ENCODE data around the gene SMAD9.

The SMAD9 gene

DNA sequence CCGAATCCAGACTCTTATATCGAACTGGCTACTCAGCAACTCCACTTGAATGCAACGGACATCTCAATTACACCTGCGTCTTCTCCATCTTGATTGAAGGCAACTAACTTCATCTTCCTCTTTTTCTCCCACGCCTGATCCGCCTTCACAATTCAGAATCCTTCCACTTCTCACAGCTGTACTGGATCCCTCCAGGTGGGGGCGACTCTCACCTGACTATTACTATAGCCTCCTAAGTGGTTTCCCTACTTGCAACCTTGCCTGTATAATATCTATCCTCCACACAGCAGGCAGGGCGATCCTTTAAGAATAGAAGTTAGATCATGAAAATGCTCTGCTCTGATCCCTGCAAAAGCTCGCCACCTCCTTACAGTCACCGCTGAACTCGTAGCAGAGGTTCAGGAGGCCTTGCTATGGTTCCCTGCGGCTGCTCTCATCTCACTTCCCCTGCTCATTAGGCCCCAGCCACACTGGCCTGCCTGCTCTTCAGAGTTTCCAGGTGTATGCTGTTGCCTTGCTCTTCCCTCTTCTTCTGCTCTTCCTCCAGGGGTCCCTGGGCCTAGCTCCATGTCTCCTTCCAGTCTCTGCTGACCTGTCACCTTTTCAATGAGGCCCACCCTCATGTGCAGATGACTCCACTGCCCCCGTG is 69.1 kb downstream of the SMAD9 start:
- H3K36me3 ChIP-seq (replicated peaks; ENCODE audit: low read depth, low read length) = no peaks in the 10 kb centered on the region
- peak overlapping the region; percentile 61 for H3K4me2 ChIP-seq (ENCODE audit: low read length)
- H3K27ac ChIP-seq (ENCODE audit: low read length) = peak overlapping the region; percentile 7
- H3K4me3 ChIP-seq (ENCODE audit: low read length) = 0 out of 2 replicates have a peak overlapping the region, but pooled peaks have one; percentile 18
- peak overlapping the region; percentile 78 for H2AFZ ChIP-seq (ENCODE audit: low read depth, low read length)
- H3K79me2 ChIP-seq (ENCODE audit: low read length) = no peaks in the 10 kb centered on the region
- peak overlapping the region; percentile 11; the same call in 1 of the 2 replicates for H3K9ac ChIP-seq (ENCODE audit: low read length)
- no peaks in the 10 kb centered on the region for H3K27me3 ChIP-seq (ENCODE audit: low read depth, low read length)
- H3K4me1 ChIP-seq (ENCODE audit: low read length) = peaks cover 26% of the 10 kb centered on the region
- no peaks in the 10 kb centered on the region for H3K9me3 ChIP-seq (ENCODE audit: insufficient read depth, low read length)
- TF ChIP-seq EZH2phosphoT487 (IDR thresholded peaks at IDR 0.05; ENCODE audit: low read depth) = no peak
- peak; percentile 71 for TF ChIP-seq CTCF (IDR thresholded peaks at IDR 0.05; ENCODE audit: low read depth, low read length)
- no peaks in the 10 kb centered on the region for H4K20me1 ChIP-seq (ENCODE audit: insufficient read depth, low read length)

GRCh38 chr13:36848199-36848982 is 71.6 kb downstream of the SMAD9 start:
- Histone ChIP-seq H3K27ac (ENCODE audit: low read length) (no peak overlapping the region), H3K79me2 (ENCODE audit: low read length) (no peaks in the 10 kb centered on the region), H2AFZ (ENCODE audit: low read depth, low read length) (no peak overlapping the region), H3K4me1 (ENCODE audit: low read length) (peaks cover 26% of the 10 kb centered on the region), H4K20me1 (ENCODE audit: insufficient read depth, low read length) (no peaks in the 10 kb centered on the region), H3K9me3 (ENCODE audit: insufficient read depth, low read length) (no peaks in the 10 kb centered on the region), H3K27me3 (ENCODE audit: low read depth, low read length) (no peaks in the 10 kb centered on the region), H3K9ac (ENCODE audit: low read length) (no peak overlapping the region), H3K4me3 (ENCODE audit: low read length) (no peak overlapping the region), H3K4me2 (ENCODE audit: low read length) (no peak overlapping the region), H3K36me3 (replicated peaks; ENCODE audit: low read depth, low read length) (peaks cover 5% of the 10 kb centered on the region)
- TF ChIP-seq EZH2phosphoT487 (IDR thresholded peaks at IDR 0.05; ENCODE audit: low read depth) = no peak
- TF ChIP-seq CTCF (IDR thresholded peaks at IDR 0.05; ENCODE audit: low read depth, low read length) = peak; percentile 48

DNA sequence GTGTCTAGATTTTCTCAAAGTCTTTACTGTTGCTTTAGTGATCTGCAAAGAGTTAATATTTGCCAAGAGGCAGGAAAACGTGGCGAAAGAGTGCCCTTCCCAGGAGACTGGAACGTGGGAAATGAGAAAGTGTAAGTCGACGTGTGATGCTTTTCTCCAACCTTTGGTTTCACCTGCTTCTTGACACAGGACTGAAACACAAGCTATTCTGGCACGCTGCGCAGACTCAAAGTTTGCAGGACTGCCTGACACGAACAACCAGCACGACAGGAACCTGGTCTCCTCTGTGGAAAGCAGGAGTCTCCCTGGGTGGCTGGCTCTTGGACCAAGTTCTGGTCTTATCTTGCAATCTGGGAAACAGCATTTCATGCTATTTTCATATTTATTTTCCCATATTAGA is 72.4 kb downstream of the SMAD9 start:
- H3K4me1 ChIP-seq (ENCODE audit: low read length) = peaks cover 24% of the 10 kb centered on the region
- no peak overlapping the region for H2AFZ ChIP-seq (ENCODE audit: low read depth, low read length)
- no peak overlapping the region for H3K4me3 ChIP-seq (ENCODE audit: low read length)
- H3K27me3 ChIP-seq (ENCODE audit: low read depth, low read length) = no peaks in the 10 kb centered on the region
- no peaks in the 10 kb centered on the region for H3K9me3 ChIP-seq (ENCODE audit: insufficient read depth, low read length)
- no peak overlapping the region for H3K9ac ChIP-seq (ENCODE audit: low read length)
- no peaks in the 10 kb centered on the region for H3K79me2 ChIP-seq (ENCODE audit: low read length)
- H4K20me1 ChIP-seq (ENCODE audit: insufficient read depth, low read length) = no peaks in the 10 kb centered on the region
- peaks cover 5% of the 10 kb centered on the region for H3K36me3 ChIP-seq (replicated peaks; ENCODE audit: low read depth, low read length)
- no peak overlapping the region for H3K27ac ChIP-seq (ENCODE audit: low read length)
- no peak for TF ChIP-seq EZH2phosphoT487 (IDR thresholded peaks at IDR 0.05; ENCODE audit: low read depth)
- no peak for TF ChIP-seq CTCF (IDR thresholded peaks at IDR 0.05; ENCODE audit: low read depth, low read length)
- H3K4me2 ChIP-seq (ENCODE audit: low read length) = no peak overlapping the region

DNA sequence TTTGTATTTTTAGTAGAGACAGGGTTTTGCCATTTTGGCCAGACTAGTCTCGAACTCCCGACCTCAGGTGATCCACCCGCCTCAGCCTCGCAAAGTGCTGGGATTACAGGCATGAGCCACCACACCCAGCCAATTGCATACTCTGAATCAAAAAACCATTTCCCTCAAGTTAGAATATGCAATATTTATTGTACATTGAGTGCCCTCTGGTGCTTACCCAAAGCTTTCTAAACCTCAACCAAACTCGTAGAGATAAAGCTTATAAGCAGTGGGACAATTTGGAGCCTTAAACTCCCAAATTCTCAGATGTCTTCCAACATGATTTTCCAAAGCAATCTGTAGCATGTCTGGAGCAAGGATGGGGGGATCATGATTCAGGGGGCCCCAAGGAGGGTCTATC is 78.6 kb downstream of the SMAD9 start:
- no peak overlapping the region for H3K9ac ChIP-seq (ENCODE audit: low read length)
- H2AFZ ChIP-seq (ENCODE audit: low read depth, low read length) = no peak overlapping the region
- no peak overlapping the region for H3K27ac ChIP-seq (ENCODE audit: low read length)
- H3K9me3 ChIP-seq (ENCODE audit: insufficient read depth, low read length) = no peaks in the 10 kb centered on the region
- no peak overlapping the region for H3K4me2 ChIP-seq (ENCODE audit: low read length)
- TF ChIP-seq CTCF (IDR thresholded peaks at IDR 0.05; ENCODE audit: low read depth, low read length) (no peak), EZH2phosphoT487 (IDR thresholded peaks at IDR 0.05; ENCODE audit: low read depth) (no peak)
- H3K79me2 ChIP-seq (ENCODE audit: low read length) = no peaks in the 10 kb centered on the region
- H3K36me3 ChIP-seq (replicated peaks; ENCODE audit: low read depth, low read length) = peaks cover 5% of the 10 kb centered on the region
- no peak overlapping the region for H3K4me3 ChIP-seq (ENCODE audit: low read length)
- no peaks in the 10 kb centered on the region for H4K20me1 ChIP-seq (ENCODE audit: insufficient read depth, low read length)
- H3K27me3 ChIP-seq (ENCODE audit: low read depth, low read length) = no peaks in the 10 kb centered on the region
- no peaks in the 10 kb centered on the region for H3K4me1 ChIP-seq (ENCODE audit: low read length)

Data from OCI-LY3 (cell line).